Liver (tissue), 3 donors: ENCODE results near the gene APOD.

ENCODE experiments used
- FOXA1 ChIP-seq: IDR thresholded peaks from 2 replicates; pipeline ENCODE4 v1.6.1; 2016; ENCODE audit warnings: antibody characterized with exemption
- GABPA ChIP-seq, 2 donors: IDR thresholded peaks in 1 of 2; conservative IDR thresholded peaks in 1 of 2; 2 replicates each; pipeline ENCODE4 v1.6.1; 2016; ENCODE audit warnings: antibody characterized with exemption in 2 of 2, mild to moderate bottlenecking in 1 of 2, moderate library complexity in 1 of 2
- HNF4A ChIP-seq, 2 donors: conservative IDR thresholded peaks; 2 replicates each; pipeline ENCODE4 v1.6.1; 2016; ENCODE audit warnings: antibody characterized with exemption in 2 of 2, mild to moderate bottlenecking in 2 of 2
- JUND ChIP-seq, 2 donors: IDR thresholded peaks; 2 replicates each; pipeline ENCODE4 v1.6.1; 2016; ENCODE audit warnings: antibody characterized with exemption in 2 of 2
- TAF1 ChIP-seq: conservative IDR thresholded peaks from 2 replicates; pipeline ENCODE4 v1.6.1; 2016; ENCODE audit warnings: antibody characterized with exemption, mild to moderate bottlenecking
- TF ChIP-seq, protein P1 (sequence below): fragments of 150-350 bp; IDR thresholded peaks from 2 replicates; pipeline ENCODE4 v1.5.1; 2017; ENCODE audit warnings: improper control_type of control experiment, low read depth, low read length; ENCODE audit not compliant: missing input control
- TF ChIP-seq, protein P2 (sequence below): IDR thresholded peaks from 2 replicates; pipeline ENCODE4 v1.6.1; 2016; ENCODE audit warnings: antibody characterized with exemption, mild to moderate bottlenecking
- donor health status: healthy.
- donor health status: healthy.

DNA sequence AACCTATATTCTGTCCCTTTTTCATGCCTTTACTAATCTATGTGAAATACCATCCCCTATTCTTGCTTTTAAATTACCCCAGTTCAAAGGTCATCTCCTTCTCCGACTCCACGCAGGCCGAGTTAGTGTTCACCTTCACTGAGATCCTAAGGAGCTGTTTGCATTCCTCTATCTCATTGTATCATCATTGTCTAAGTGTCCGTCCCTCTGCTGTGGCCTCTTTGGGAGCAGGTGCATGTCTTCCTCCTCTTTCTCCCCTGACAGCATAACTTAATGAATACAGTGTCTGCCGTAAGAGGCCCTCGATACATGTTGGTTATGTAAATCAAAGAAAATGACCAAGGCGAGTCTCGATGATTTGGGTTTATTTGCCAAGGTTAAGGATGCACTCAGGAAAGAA is 35.7 kb downstream of the APOD start:
- TF ChIP-seq TAF1 (no peak), FOXA1 (no peak), GABPA (IDR thresholded peaks at IDR 0.05 in 1 of 2, conservative IDR thresholded peaks at IDR 0.05 in 1 of 2) (no peak), JUND (IDR thresholded peaks at IDR 0.05) (no peak), HNF4A (conservative IDR thresholded peaks at IDR 0.05) (no peak)
- TF ChIP-seq, protein P1, sequence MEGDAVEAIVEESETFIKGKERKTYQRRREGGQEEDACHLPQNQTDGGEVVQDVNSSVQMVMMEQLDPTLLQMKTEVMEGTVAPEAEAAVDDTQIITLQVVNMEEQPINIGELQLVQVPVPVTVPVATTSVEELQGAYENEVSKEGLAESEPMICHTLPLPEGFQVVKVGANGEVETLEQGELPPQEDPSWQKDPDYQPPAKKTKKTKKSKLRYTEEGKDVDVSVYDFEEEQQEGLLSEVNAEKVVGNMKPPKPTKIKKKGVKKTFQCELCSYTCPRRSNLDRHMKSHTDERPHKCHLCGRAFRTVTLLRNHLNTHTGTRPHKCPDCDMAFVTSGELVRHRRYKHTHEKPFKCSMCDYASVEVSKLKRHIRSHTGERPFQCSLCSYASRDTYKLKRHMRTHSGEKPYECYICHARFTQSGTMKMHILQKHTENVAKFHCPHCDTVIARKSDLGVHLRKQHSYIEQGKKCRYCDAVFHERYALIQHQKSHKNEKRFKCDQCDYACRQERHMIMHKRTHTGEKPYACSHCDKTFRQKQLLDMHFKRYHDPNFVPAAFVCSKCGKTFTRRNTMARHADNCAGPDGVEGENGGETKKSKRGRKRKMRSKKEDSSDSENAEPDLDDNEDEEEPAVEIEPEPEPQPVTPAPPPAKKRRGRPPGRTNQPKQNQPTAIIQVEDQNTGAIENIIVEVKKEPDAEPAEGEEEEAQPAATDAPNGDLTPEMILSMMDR = no peak
- TF ChIP-seq, protein P2, sequence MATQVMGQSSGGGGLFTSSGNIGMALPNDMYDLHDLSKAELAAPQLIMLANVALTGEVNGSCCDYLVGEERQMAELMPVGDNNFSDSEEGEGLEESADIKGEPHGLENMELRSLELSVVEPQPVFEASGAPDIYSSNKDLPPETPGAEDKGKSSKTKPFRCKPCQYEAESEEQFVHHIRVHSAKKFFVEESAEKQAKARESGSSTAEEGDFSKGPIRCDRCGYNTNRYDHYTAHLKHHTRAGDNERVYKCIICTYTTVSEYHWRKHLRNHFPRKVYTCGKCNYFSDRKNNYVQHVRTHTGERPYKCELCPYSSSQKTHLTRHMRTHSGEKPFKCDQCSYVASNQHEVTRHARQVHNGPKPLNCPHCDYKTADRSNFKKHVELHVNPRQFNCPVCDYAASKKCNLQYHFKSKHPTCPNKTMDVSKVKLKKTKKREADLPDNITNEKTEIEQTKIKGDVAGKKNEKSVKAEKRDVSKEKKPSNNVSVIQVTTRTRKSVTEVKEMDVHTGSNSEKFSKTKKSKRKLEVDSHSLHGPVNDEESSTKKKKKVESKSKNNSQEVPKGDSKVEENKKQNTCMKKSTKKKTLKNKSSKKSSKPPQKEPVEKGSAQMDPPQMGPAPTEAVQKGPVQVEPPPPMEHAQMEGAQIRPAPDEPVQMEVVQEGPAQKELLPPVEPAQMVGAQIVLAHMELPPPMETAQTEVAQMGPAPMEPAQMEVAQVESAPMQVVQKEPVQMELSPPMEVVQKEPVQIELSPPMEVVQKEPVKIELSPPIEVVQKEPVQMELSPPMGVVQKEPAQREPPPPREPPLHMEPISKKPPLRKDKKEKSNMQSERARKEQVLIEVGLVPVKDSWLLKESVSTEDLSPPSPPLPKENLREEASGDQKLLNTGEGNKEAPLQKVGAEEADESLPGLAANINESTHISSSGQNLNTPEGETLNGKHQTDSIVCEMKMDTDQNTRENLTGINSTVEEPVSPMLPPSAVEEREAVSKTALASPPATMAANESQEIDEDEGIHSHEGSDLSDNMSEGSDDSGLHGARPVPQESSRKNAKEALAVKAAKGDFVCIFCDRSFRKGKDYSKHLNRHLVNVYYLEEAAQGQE = no peak
